GM23338 (cell line): Measurements from ENCODE around the gene AHCYL1. TPM values are rescaled to one million over a fixed set of nuclear protein-coding genes. Genes with fewer than 3 reads are reported as not detected.

Source experiments
- ATAC-seq: fragments of 200-7000 bp; cut with Tn5 transposase; 3 replicates; pipeline ENCODE4 v1.9.1; 2020
- DNase-seq: peaks from one replicate; pipeline ENCODE4 v3.0.0-alpha.2; 2015; ENCODE audit warnings: low spot score
- H2AFZ ChIP-seq: fragments of 200-600 bp; sonication (generic); 2 replicates; pipeline ENCODE4 v1.8.0; 2016; ENCODE audit warnings: antibody characterized with exemption, mild to moderate bottlenecking, moderate library complexity
- H3F3A ChIP-seq: fragments of 200-600 bp; sonication (generic); replicated peaks from 2 replicates; pipeline ENCODE4 v1.8.0; 2017; ENCODE audit warnings: antibody characterized with exemption, mixed run types, low read depth
- H3K27ac ChIP-seq: fragments of 200-600 bp; sonication (generic); 2 replicates; pipeline ENCODE4 v1.6.1; 2016; ENCODE audit warnings: low read depth
- H3K27me3 ChIP-seq: fragments of 200-600 bp; sonication (generic); 2 replicates; pipeline ENCODE4 v1.8.0; 2016; ENCODE audit warnings: mild to moderate bottlenecking, mixed run types, moderate library complexity; ENCODE audit not compliant: insufficient read depth
- H3K36me3 ChIP-seq: fragments of 200-600 bp; sonication (generic); 2 replicates; pipeline ENCODE4 v1.8.0; 2016; ENCODE audit warnings: mild to moderate bottlenecking; ENCODE audit not compliant: insufficient read depth
- H3K4me1 ChIP-seq: fragments of 200-600 bp; sonication (generic); 2 replicates; pipeline ENCODE4 v1.8.0; 2016; ENCODE audit warnings: mild to moderate bottlenecking, moderate library complexity; ENCODE audit not compliant: insufficient read depth
- H3K4me2 ChIP-seq: fragments of 200-600 bp; sonication (generic); 2 replicates; pipeline ENCODE4 v1.7.1; 2017; ENCODE audit warnings: mixed run types
- H3K4me3 ChIP-seq: fragments of 200-600 bp; sonication (generic); 2 replicates; pipeline ENCODE4 v1.6.1; 2016; ENCODE audit warnings: mixed run types
- H3K79me2 ChIP-seq: fragments of 200-600 bp; sonication (generic); replicated peaks from 2 replicates; pipeline ENCODE4 v1.8.0; 2017; ENCODE audit warnings: mild to moderate bottlenecking; ENCODE audit not compliant: insufficient read depth
- H3K9me2 ChIP-seq: fragments of 200-600 bp; sonication (generic); 2 replicates; pipeline ENCODE4 v1.8.0; 2017; ENCODE audit not compliant: insufficient read depth
- H4K20me1 ChIP-seq: fragments of 200-600 bp; sonication (generic); replicated peaks from 2 replicates; pipeline ENCODE4 v1.8.0; 2017; ENCODE audit warnings: mild to moderate bottlenecking; ENCODE audit not compliant: insufficient read depth
- H3K27ac Mint-ChIP-seq: 2 replicates; pipeline ENCODE4 v1.8.0; 2020; ENCODE audit warnings: inconsistent platforms, mild to moderate bottlenecking, moderate library complexity, mixed read lengths
- H3K27me3 Mint-ChIP-seq: 3 replicates; pipeline ENCODE4 v1.8.0; 2022; ENCODE audit warnings: low read depth, mild to moderate bottlenecking, moderate library complexity, mixed read lengths, inconsistent platforms; ENCODE audit not compliant: insufficient read depth, poor library complexity
- H3K36me3 Mint-ChIP-seq: 3 replicates; pipeline ENCODE4 v1.8.0; 2021; ENCODE audit warnings: low read depth, mild to moderate bottlenecking, inconsistent platforms, moderate library complexity, mixed read lengths
- H3K4me1 Mint-ChIP-seq: 3 replicates; pipeline ENCODE4 v1.8.0; 2020; ENCODE audit warnings: mild to moderate bottlenecking, inconsistent platforms, mixed read lengths
- H3K4me3 Mint-ChIP-seq: 3 replicates; pipeline ENCODE4 v1.8.0; 2021; ENCODE audit warnings: moderate library complexity, mild to moderate bottlenecking, inconsistent platforms, mixed read lengths
- H3K9me3 Mint-ChIP-seq: 3 replicates; pipeline ENCODE4 v1.8.0; 2020; ENCODE audit warnings: moderate library complexity, mild to moderate bottlenecking, inconsistent platforms, mixed read lengths
- EZH2 ChIP-seq: fragments of 200-600 bp; sonication (generic); IDR thresholded peaks from one replicate; pipeline ENCODE4 v1.8.0; 2017; ENCODE audit warnings: antibody characterized with exemption, mild to moderate bottlenecking, low read depth; ENCODE audit not compliant: unreplicated experiment
- EZH2phosphoT487 ChIP-seq: fragments of 200-600 bp; sonication (generic); IDR thresholded peaks from one replicate; pipeline ENCODE4 v1.8.1; 2018; ENCODE audit warnings: antibody characterized with exemption; ENCODE audit not compliant: unreplicated experiment
- JUNB ChIP-seq: IDR thresholded peaks from one replicate; pipeline ENCODE4 v1.6.1; 2016; ENCODE audit warnings: antibody characterized with exemption; ENCODE audit not compliant: unreplicated experiment
- NANOG ChIP-seq: IDR thresholded peaks from 2 replicates; pipeline ENCODE4 v1.6.1; 2016; ENCODE audit warnings: antibody characterized with exemption, borderline replicate concordance
- POLR2AphosphoS5 ChIP-seq: IDR thresholded peaks from 2 replicates; pipeline ENCODE4 v1.6.1; 2016; ENCODE audit warnings: antibody characterized with exemption, low read depth
- REST ChIP-seq: IDR thresholded peaks from one replicate; pipeline ENCODE4 v1.6.1; 2018; ENCODE audit warnings: antibody characterized with exemption; ENCODE audit not compliant: unreplicated experiment
- STAT1 ChIP-seq: IDR thresholded peaks from one replicate; pipeline ENCODE4 v1.6.1; 2016; ENCODE audit warnings: antibody characterized with exemption; ENCODE audit not compliant: unreplicated experiment
- ZNF114 ChIP-seq: fragments of 250-450 bp; sonication (Bioruptor Pico); IDR thresholded peaks from 2 replicates; pipeline ENCODE4 v1.5.0; 2020; ENCODE audit warnings: mild to moderate bottlenecking, moderate library complexity
- polyA plus RNA-seq: library from polyadenylated mRNA; unstranded; fragments of >200 nt; fragmentation: Nextera tagmentation; extraction: Ambion mirVana; gene quantifications from 2 replicates; pipeline ENCODE4 v1.2.1, GENCODE V29; 2016
- total RNA-seq: library from RNA; depleted of rRNA; stranded (reverse); fragments of >200 nt; shearing (Covaris generic); gene quantifications from 2 replicates; pipeline ENCODE4 v1.2.3, GENCODE V29; 2014
- TF ChIP-seq, protein P1 (sequence below), 2 experiments: fragments of 200-600 bp in 1 of 2; sonication (generic) in 1 of 2; conservative IDR thresholded peaks; 2 replicates each; pipeline versions ENCODE4 v1.5.1 to v1.6.1; 2016 to 2017; ENCODE audit warnings: antibody characterized with exemption in 2 of 2, low read depth in 2 of 2, mild to moderate bottlenecking in 2 of 2, moderate library complexity in 1 of 2

Gene AHCYL1
- total and polyA plus RNA-seq, 2 experiments from 2014 or later = 63.3 to 70.0 TPM

DNA sequence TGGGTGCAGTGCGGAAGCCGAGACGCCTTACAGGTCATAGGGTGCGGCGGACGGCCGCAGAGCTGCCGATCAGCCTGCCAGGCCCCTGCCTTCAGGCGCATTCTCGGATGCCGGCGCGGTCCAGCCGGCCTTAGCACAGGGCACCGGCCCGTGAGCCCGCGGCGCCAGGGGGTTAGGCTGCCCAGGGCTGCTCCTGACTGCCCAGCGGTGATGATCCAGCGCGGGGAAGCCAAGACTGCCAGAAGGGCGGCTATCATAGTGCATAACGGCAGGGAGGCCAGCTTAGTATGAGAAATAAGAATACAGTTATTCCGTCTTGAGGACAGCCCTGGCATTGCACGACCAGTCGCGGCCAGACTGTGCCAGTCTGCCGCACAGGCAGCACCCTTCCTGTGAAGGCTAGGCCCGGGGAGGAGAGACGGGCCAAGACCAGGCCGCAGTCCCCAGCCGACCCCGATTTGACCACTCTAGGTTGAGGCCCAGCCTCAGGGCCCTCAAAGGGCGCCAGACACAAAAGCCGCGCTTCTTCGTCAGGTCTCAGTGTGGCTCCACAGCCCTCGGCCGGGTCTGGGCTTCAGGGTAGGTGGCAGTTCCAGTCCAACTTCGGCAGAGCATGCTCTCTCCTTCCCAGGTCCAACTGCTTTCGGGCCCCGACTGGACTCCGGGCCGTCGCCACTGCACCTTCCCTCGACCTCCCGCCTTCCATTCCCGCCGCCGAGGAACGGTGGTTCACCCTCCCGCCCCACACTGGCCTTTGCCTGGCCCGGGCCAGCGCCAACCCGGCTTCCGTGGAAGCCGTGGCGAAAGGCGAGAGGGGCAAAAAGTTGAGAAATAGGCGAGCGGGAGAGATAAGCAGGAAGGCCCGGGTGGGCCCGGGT, 85.1 kb downstream of the AHCYL1 start:
- peak overlapping the region; percentile 87 for H3K4me2 ChIP-seq
- Mint-ChIP-seq H3K4me1 (peaks cover 12% of the 10 kb centered on the region), H3K36me3 (no peaks in the 10 kb centered on the region; the same call in 2 of the 3 replicates), H3K27ac (no peak overlapping the region), H3K4me3 (peak overlapping the region; percentile 69), H3K9me3 (peaks cover 3% of the 10 kb centered on the region; the same call in 1 of the 3 replicates), H3K27me3 (peaks cover 94% of the 10 kb centered on the region)
- no peaks in the 10 kb centered on the region for H3K79me2 ChIP-seq
- peak overlapping the region; percentile 88 for H2AFZ ChIP-seq
- H3F3A ChIP-seq = 0 out of 2 replicates have a peak, but pooled peaks cover 4% of the 10 kb centered on the region
- peaks cover 22% of the 10 kb centered on the region for H3K4me1 ChIP-seq
- DNase-seq (peak; percentile 58), ATAC-seq (peak; percentile 19)
- H3K36me3 ChIP-seq = no peaks in the 10 kb centered on the region
- H4K20me1 ChIP-seq = no peaks in the 10 kb centered on the region; the same call in 1 of the 2 replicates
- H3K9me2 ChIP-seq = no peaks in the 10 kb centered on the region
- no peak overlapping the region for H3K27ac ChIP-seq
- TF ChIP-seq EZH2 (peak; percentile 96), EZH2phosphoT487 (peak; percentile 92), ZNF114 (CRISPR knock-in tag) (no peak), REST (no peak), NANOG (no peak), POLR2AphosphoS5 (no peak), STAT1 (no peak)
- TF ChIP-seq, protein P1, sequence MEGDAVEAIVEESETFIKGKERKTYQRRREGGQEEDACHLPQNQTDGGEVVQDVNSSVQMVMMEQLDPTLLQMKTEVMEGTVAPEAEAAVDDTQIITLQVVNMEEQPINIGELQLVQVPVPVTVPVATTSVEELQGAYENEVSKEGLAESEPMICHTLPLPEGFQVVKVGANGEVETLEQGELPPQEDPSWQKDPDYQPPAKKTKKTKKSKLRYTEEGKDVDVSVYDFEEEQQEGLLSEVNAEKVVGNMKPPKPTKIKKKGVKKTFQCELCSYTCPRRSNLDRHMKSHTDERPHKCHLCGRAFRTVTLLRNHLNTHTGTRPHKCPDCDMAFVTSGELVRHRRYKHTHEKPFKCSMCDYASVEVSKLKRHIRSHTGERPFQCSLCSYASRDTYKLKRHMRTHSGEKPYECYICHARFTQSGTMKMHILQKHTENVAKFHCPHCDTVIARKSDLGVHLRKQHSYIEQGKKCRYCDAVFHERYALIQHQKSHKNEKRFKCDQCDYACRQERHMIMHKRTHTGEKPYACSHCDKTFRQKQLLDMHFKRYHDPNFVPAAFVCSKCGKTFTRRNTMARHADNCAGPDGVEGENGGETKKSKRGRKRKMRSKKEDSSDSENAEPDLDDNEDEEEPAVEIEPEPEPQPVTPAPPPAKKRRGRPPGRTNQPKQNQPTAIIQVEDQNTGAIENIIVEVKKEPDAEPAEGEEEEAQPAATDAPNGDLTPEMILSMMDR (conservative IDR thresholded peaks at IDR 0.05; ENCODE audit: low read depth in 2 of 2) = no peak
- H3K4me3 ChIP-seq = peak overlapping the region; percentile 58
- H3K27me3 ChIP-seq = peaks cover 99% of the 10 kb centered on the region

DNA sequence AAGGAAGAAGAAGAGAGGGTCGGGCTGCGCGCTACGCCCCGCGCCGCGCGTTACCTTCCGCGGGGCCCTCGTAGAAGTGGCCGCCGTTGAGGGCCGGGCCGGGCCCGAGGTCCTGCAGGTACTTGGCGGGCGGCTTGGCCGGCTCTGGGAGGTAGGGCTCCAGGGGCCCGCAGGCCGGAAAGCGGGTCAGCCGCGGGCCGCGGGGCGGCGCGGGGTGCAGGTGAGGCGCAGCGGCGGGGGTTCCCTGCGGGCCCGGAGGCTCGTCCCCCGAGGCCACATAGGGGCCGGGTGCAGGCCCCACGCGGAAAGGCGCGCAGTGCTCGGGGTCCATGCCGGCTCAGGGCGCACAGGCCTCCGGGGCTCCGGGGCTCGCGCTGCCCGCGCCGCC, 85.7 kb downstream of the AHCYL1 start:
- Mint-ChIP-seq H3K4me1 (peaks cover 12% of the 10 kb centered on the region), H3K4me3 (peak overlapping the region; percentile 69), H3K27ac (no peak overlapping the region), H3K9me3 (peaks cover 3% of the 10 kb centered on the region; the same call in 1 of the 3 replicates), H3K36me3 (no peaks in the 10 kb centered on the region; the same call in 2 of the 3 replicates), H3K27me3 (peaks cover 88% of the 10 kb centered on the region)
- H4K20me1 ChIP-seq = no peaks in the 10 kb centered on the region; the same call in 1 of the 2 replicates
- peak overlapping the region; percentile 58 for H3K4me3 ChIP-seq
- ATAC-seq (peak; percentile 8), DNase-seq (peak; percentile 47)
- 0 out of 2 replicates have a peak, but pooled peaks cover 4% of the 10 kb centered on the region for H3F3A ChIP-seq
- peaks cover 98% of the 10 kb centered on the region for H3K27me3 ChIP-seq
- H3K79me2 ChIP-seq = no peaks in the 10 kb centered on the region
- peaks cover 22% of the 10 kb centered on the region for H3K4me1 ChIP-seq
- peak overlapping the region; percentile 87 for H3K4me2 ChIP-seq
- TF ChIP-seq JUNB (no peak), REST (no peak), ZNF114 (CRISPR knock-in tag) (no peak), POLR2AphosphoS5 (no peak)
- TF ChIP-seq, protein P1 (conservative IDR thresholded peaks at IDR 0.05; ENCODE audit: low read depth in 2 of 2) = no peak
- H3K27ac ChIP-seq = no peak overlapping the region
- H3K9me2 ChIP-seq = no peaks in the 10 kb centered on the region
- peak overlapping the region; percentile 88 for H2AFZ ChIP-seq
- no peaks in the 10 kb centered on the region for H3K36me3 ChIP-seq
